Pancreas (tissue), 10 donors: Measurements from ENCODE around the gene GAB4. TPM values are rescaled to one million over a fixed set of nuclear protein-coding genes. Genes with fewer than 3 reads are reported as not detected.

Experiments
- ATAC-seq, 4 donors: fragments of 200-7000 bp; cut with Tn5 transposase; one replicate each; pipeline versions ENCODE4 v1.8.0 to v1.9.1; 2020; ENCODE audit warnings: mild to moderate bottlenecking in 4 of 4, moderate library complexity in 4 of 4
- DNase-seq, 6 donors: peaks; one replicate each; pipeline ENCODE4 v3.0.0-alpha.2; 2020
- FAIRE-seq: peaks from 2 replicates; lab custom pipeline; 2012; peaks lifted over from hg19 to GRCh38; lab: Jason Lieb, UNC
- H3K27ac ChIP-seq, 4 donors: fragments of 200-600 bp; sonication (generic); 1 replicate in 3 of 4; 2 replicates in 1 of 4; pipeline versions ENCODE4 v1.5.0 to v1.8.0; 2020
- H3K27me3 ChIP-seq, 4 donors: fragments of 200-600 bp; one replicate each; pipeline ENCODE4 v1.8.0; 2021
- H3K36me3 ChIP-seq, 3 donors: fragments of 200-600 bp; sonication (generic) in 1 of 3; one replicate each; pipeline versions ENCODE4 v1.5.0 to v1.8.0; 2020 to 2021
- H3K4me1 ChIP-seq, 3 donors: fragments of 200-600 bp; one replicate each; pipeline ENCODE4 v1.8.0; 2021
- H3K4me3 ChIP-seq, 4 donors: fragments of 200-600 bp; sonication (generic) in 2 of 4; one replicate each; pipeline versions ENCODE4 v1.5.0 to v1.8.0; 2020 to 2021
- H3K9me3 ChIP-seq, 4 donors: fragments of 200-600 bp; one replicate each; pipeline ENCODE4 v1.8.0; 2021
- WGBS, 2 donors: extraction: QIAGEN DNeasy Blood & Tissue Kit; methylation state at CpG; one replicate each; pipeline ENCODE4 v1.1.7; 2013; 5-methylcytosine and 5-hydroxymethylcytosine counted together
- intact Hi-C, 3 donors: fragments of 100-400 bp; cut with DNase I; formaldehyde crosslinking; loops; one replicate each; pipeline versions ENCODE4 v1.11.1 to v1.14.2; 2022
- polyA plus RNA-seq, 2 donors: library from polyadenylated mRNA; stranded (reverse); fragments of 200-250 nt; gene quantifications; one replicate each; pipeline ENCODE4 v1.2.3, GENCODE V29; 2013
- total RNA-seq, 6 donors: library from RNA; stranded (reverse); fragmentation: NEBNext Ultra II Directional in 4 of 6; extraction: Animal tissue kit (Norgen Biotek cat#: 25700) in 4 of 6; gene quantifications; one replicate each; pipeline versions ENCODE4 v1.2.1 to v1.2.4, GENCODE V29; 2021 to 2023
- TF ChIP-seq, protein P1 (sequence below), 4 donors: fragments of 200-600 bp; sonication (generic) in 3 of 4; IDR thresholded peaks; one replicate each; pipeline versions ENCODE4 v1.5.0 to v1.8.0; 2021; ENCODE audit warnings: antibody characterized with exemption in 4 of 4
- donor health status: healthy with polysubstance abuse.
- donor health status: DM: no; HTN: no; CAD: no; lungs with moderate emphysema.
- donor health status: DM: no; HTN: no; CAD: no.
- donor health status: control.
- donor health status: control.
- donor health status: Bipolar disorder and iron deficiency.
- donor health status: DM: yes; HTN: yes; CAD: no.
- donor health status: DM: no; HTN: no; CAD: no.
- donor health status: DM: no; HTN: no; CAD: no.
- donor health status: DM: yes; HTN: yes; CAD: no.

GAB4 gene
- total and polyA plus RNA-seq, 8 donors = not detected

DNA sequence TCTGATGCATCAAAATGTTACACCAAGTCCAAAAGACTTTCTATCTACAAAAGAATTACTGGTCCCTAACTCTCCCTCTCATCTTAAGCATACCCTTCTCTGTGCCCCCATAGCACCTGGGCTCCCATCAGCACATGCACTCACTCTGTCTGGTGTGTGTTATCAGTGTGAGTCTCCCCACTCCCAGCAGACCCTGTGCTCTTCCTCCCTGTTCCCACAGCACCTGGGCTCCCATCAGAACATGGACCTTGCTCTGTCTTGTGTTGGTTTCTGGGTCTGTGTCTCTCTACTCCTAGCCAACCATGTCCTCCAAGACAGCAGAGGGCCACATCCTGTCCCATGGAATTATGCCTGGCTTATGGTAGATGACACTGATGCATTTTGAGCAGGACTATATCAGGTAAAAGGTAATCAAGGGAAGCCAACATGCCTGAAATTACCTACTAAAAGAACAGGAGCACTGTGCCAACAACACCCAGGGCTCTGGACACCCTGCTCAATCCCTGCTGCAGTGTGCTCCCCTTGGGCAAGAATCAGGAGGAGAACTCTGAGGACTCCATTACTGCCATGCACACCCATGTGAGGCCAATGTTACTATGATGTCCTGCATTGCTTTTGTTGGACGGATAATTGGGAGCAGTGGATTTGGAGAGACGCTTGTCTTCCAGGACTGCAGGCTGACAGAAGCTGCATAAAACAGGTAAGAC lies 34.3 kb downstream of the GAB4 start:
- 49 to 66% methylated on average over 2 of the region's 2 CpGs for WGBS, 2 donors
- Histone ChIP-seq H3K36me3 (no peaks in the 10 kb centered on the region), H3K9me3 (no peaks in the 10 kb centered on the region), H3K27ac (no peak overlapping the region), H3K27me3 (no peaks in the 10 kb centered on the region), H3K4me3 (no peak overlapping the region), H3K4me1 (no peaks in the 10 kb centered on the region)
- FAIRE-seq (no peak), DNase-seq (no peak), ATAC-seq (no peak)
- intact Hi-C loops = no loop called here
- TF ChIP-seq, protein P1, sequence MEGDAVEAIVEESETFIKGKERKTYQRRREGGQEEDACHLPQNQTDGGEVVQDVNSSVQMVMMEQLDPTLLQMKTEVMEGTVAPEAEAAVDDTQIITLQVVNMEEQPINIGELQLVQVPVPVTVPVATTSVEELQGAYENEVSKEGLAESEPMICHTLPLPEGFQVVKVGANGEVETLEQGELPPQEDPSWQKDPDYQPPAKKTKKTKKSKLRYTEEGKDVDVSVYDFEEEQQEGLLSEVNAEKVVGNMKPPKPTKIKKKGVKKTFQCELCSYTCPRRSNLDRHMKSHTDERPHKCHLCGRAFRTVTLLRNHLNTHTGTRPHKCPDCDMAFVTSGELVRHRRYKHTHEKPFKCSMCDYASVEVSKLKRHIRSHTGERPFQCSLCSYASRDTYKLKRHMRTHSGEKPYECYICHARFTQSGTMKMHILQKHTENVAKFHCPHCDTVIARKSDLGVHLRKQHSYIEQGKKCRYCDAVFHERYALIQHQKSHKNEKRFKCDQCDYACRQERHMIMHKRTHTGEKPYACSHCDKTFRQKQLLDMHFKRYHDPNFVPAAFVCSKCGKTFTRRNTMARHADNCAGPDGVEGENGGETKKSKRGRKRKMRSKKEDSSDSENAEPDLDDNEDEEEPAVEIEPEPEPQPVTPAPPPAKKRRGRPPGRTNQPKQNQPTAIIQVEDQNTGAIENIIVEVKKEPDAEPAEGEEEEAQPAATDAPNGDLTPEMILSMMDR (IDR thresholded peaks at IDR 0.05) = no peak

DNA sequence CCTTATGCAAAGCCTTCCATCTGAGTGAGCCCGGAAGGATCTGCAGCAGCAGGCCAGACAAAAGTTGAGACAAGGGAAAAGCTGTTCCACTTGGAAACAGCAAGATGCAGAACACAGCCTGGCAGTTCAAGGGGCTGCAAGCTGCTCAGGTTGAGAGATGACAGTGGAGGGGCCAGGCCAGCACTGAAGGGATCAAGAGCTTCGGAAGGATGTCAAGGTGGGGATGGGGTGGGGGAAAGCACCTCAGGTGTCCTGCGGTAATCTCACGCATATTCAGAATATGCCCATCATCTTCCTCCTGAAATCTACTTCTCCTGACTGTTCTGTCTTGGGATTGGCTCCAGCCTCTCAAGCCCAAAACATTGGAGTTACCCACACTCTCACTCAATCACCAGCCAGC lies 35.7 kb downstream of the GAB4 start:
- DNase-seq (no peak), FAIRE-seq (no peak), ATAC-seq (no peak)
- TF ChIP-seq, protein P1 (IDR thresholded peaks at IDR 0.05) = no peak
- Histone ChIP-seq H3K9me3 (no peaks in the 10 kb centered on the region), H3K36me3 (no peaks in the 10 kb centered on the region), H3K27me3 (no peaks in the 10 kb centered on the region), H3K27ac (no peak overlapping the region), H3K4me3 (no peak overlapping the region), H3K4me1 (no peaks in the 10 kb centered on the region)
- 63 to 77% methylated on average over 4 of the region's 4 CpGs for WGBS, 2 donors
- intact Hi-C loops = no loop called here

DNA sequence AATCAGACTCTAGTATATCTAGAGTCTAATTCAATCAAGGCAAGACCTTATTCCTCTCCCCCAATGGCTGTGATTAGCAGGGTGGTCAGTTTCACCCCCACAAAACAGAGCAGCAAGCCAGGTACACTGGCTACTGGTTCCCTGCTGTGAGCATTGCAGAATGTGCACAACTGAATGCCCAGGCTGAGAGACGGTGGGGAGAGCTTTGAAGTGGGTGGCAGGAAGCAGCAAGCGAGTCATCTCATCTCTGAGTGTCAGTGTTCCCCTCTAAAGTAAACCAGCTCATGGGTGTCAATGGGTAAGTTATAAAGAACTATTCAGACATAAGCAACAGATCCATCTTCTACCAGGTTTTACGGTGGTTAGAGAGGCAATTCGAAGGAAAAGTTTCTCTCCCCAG lies 37.6 kb downstream of the GAB4 start:
- Histone ChIP-seq H3K36me3 (no peaks in the 10 kb centered on the region), H3K4me3 (no peak overlapping the region), H3K27me3 (no peaks in the 10 kb centered on the region), H3K27ac (no peak overlapping the region), H3K4me1 (no peaks in the 10 kb centered on the region), H3K9me3 (no peaks in the 10 kb centered on the region)
- TF ChIP-seq, protein P1 (IDR thresholded peaks at IDR 0.05) = no peak
- WGBS, 2 donors = 43 to 53% methylated on average over 4 of the region's 4 CpGs
- DNase-seq (no peak), ATAC-seq (no peak), FAIRE-seq (no peak)
- intact Hi-C loops = no loop called here

- FAIRE-seq = no peak
- no peak overlapping the region for H3K27ac ChIP-seq
- H3K27me3 ChIP-seq = no peaks in the 10 kb centered on the region
- no peak for ATAC-seq
- no peaks in the 10 kb centered on the region for H3K9me3 ChIP-seq
- no peak overlapping the region for H3K4me3 ChIP-seq
- no peaks in the 10 kb centered on the region for H3K4me1 ChIP-seq
- intact Hi-C loops = no loop called here
- 62 to 67% methylated on average over 8 of the region's 8 CpGs for WGBS, 2 donors
- TF ChIP-seq, protein P1 (IDR thresholded peaks at IDR 0.05) = no peak
- H3K36me3 ChIP-seq = no peaks in the 10 kb centered on the region
- no peak for DNase-seq
Measured at GRCh38 chr22:16969508-16970327, 38.3 kb downstream of the GAB4 start.

DNA sequence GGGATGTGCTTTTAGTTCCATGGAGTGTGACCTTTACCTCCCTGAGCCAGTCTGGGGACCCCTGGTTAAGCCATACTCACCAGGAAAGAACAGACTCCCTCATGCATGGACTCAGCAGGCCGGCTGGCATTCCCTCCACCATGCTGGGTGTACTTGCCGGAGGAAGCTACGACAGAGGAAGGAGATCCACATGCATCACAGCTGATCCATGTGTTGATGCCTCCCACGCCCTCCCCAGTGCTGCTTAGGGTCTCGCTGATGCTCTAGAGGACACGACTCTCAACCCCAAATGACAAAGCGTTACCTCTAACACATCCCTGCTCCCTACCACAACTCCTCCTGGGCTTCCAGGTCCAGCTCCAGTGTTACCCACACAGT lies 39.8 kb downstream of the GAB4 start:
- Histone ChIP-seq H3K27ac (no peak overlapping the region), H3K36me3 (no peaks in the 10 kb centered on the region), H3K4me3 (no peak overlapping the region), H3K9me3 (no peaks in the 10 kb centered on the region), H3K4me1 (no peaks in the 10 kb centered on the region), H3K27me3 (no peaks in the 10 kb centered on the region)
- DNase-seq (no peak), FAIRE-seq (no peak), ATAC-seq (no peak)
- WGBS, 2 donors = 58 to 75% methylated on average over 7 of the region's 7 CpGs
- intact Hi-C loops = no loop called here
- TF ChIP-seq, protein P1 (IDR thresholded peaks at IDR 0.05) = no peak
